ENCODE measurements around the gene TSPYL2. TPM values are rescaled to one million over a fixed set of nuclear protein-coding genes. Genes with fewer than 3 reads are reported as not detected.

TSPYL2 gene
- total and polyA plus RNA-seq, 2 donors (not counting 1 experiment from before 2014, with no cell fraction given), result 101 to 126 TPM

GRCh38 chrX:53080628-53081580 lies 1.3 kb upstream of the TSPYL2 start:
- peak overlapping the region; percentile 15 for H2AFZ ChIP-seq (ENCODE audit: insufficient read depth, low read depth, low read length, poor library complexity, severe bottlenecking)
- peaks cover 9 to 17% of the 10 kb centered on the region in 2 donors for H3K4me1 ChIP-seq (ENCODE audit: control insufficient read depth in 2 of 2, insufficient read depth in 2 of 2, low read length in 2 of 2)
- Mint-ChIP-seq H3K27ac (peak overlapping the region; percentile 98), H3K9me3 (ENCODE audit: insufficient read depth) (no peaks in the 10 kb centered on the region), H3K27me3 (no peaks in the 10 kb centered on the region), H3K4me1 (peaks cover 29% of the 10 kb centered on the region), H3K4me3 (peak overlapping the region; percentile 90)
- H3K36me3 ChIP-seq (replicated peaks in 1 of 2; ENCODE audit: control extremely low read depth in 1 of 2, control insufficient read depth in 1 of 2, extremely low read depth in 1 of 2, insufficient read depth in 2 of 2, low read length in 1 of 2), result peaks cover 0 to 11% of the 10 kb centered on the region in 2 experiments
- H3K4me2 ChIP-seq (replicated peaks; ENCODE audit: low read depth, low read length, poor library complexity, severe bottlenecking), result peak overlapping the region; percentile 61
- peak overlapping the region; percentile 45 for H3K9ac ChIP-seq (ENCODE audit: low read length)
- H4K20me1 ChIP-seq (ENCODE audit: control insufficient read depth, insufficient read depth, low read length, poor library complexity, severe bottlenecking), result peaks cover 11% of the 10 kb centered on the region
- POLR2A ChIA-PET, result interaction anchor here (0.6 to 1.9 kb wide), 3 partner anchors 9 to 341 kb away, joined by 3 to 30 read pairs (median 5); no protein-coding TSS in a partner anchor
- no peaks in the 10 kb centered on the region for H3K27me3 ChIP-seq (replicated peaks in 1 of 4; ENCODE audit: control extremely low read depth in 1 of 4, control insufficient read depth in 3 of 4, insufficient read depth in 4 of 4, low read length in 3 of 4)
- peak overlapping the region in 3 of 5 experiments; percentile 40 to 54 (median 48) for H3K4me3 ChIP-seq (ENCODE audit: control extremely low read depth in 1 of 5, extremely low read depth in 1 of 5, insufficient read depth in 1 of 5, low read depth in 2 of 5, low read length in 4 of 5)
- TF ChIP-seq EZH2 (IDR thresholded peaks at IDR 0.05; ENCODE audit: borderline replicate concordance, insufficient read depth, low read depth, low read length, poor library complexity, severe bottlenecking) (no peak), CTCF (IDR thresholded peaks at IDR 0.05) (no peak)
- ATAC-seq (ENCODE audit: low read depth) (no peak), DNase-seq (peak; percentile 41)
- H3K9me3 ChIP-seq (ENCODE audit: control extremely low read depth in 1 of 3, control insufficient read depth in 2 of 3, insufficient read depth in 1 of 3, low read length in 2 of 3), result no peaks in the 10 kb centered on the region
- peak overlapping the region; percentile 59 for H3K27ac ChIP-seq (ENCODE audit: low read length in 2 of 2)
- CTCF ChIA-PET, result interaction anchor here (1.1 kb wide), 1 partner anchor 8 kb away, joined by 8 read pairs; no protein-coding TSS in a partner anchor
- H3K79me2 ChIP-seq (ENCODE audit: control insufficient read depth, insufficient read depth, low read length), result peaks cover 13% of the 10 kb centered on the region
- WGBS (ENCODE audit: insufficient coverage), result no CpG with 5 or more reads among the region's 17 CpGs
- intact Hi-C loops (cut with micrococcal nuclease), result loop anchor here (5.0 kb wide), 1 partner anchor 1726 kb away; the partner anchor contains the start of gene MAGED2
